HEK293T (cell line): ENCODE data around the gene ATG16L1.

Source experiments
- ARNT ChIP-seq: fragments of 450-650 bp; IDR thresholded peaks from 2 replicates; pipeline ENCODE4 v1.6.1; 2017; ENCODE audit warnings: mild to moderate bottlenecking
- BHLHE40 ChIP-seq: fragments of 450-650 bp; IDR thresholded peaks from 2 replicates; pipeline ENCODE4 v1.6.1; 2016; ENCODE audit warnings: mild to moderate bottlenecking, moderate library complexity, borderline replicate concordance
- CTBP1 ChIP-seq: fragments of 450-650 bp; IDR thresholded peaks from 2 replicates; pipeline ENCODE4 v1.6.1; 2016; ENCODE audit warnings: borderline replicate concordance
- FOXK2 ChIP-seq: fragments of 450-650 bp; IDR thresholded peaks from 2 replicates; pipeline ENCODE4 v1.6.1; 2016; ENCODE audit warnings: mild to moderate bottlenecking
- FOXM1 ChIP-seq: fragments of 450-650 bp; IDR thresholded peaks from 2 replicates; pipeline ENCODE4 v1.6.1; 2017; ENCODE audit warnings: mild to moderate bottlenecking, borderline replicate concordance
- HDGF ChIP-seq: fragments of 450-650 bp; IDR thresholded peaks from 2 replicates; pipeline ENCODE4 v1.6.1; 2017; ENCODE audit warnings: antibody characterized with exemption, borderline replicate concordance
- L3MBTL2 ChIP-seq: fragments of 450-650 bp; conservative IDR thresholded peaks from 2 replicates; pipeline ENCODE4 v1.6.1; 2016; ENCODE audit warnings: mild to moderate bottlenecking
- SUZ12 ChIP-seq: fragments of 450-650 bp; IDR thresholded peaks from 2 replicates; pipeline ENCODE4 v1.6.1; 2016; ENCODE audit warnings: mild to moderate bottlenecking
- TARDBP ChIP-seq: fragments of 450-650 bp; IDR thresholded peaks from 2 replicates; pipeline ENCODE4 v1.6.1; 2016
- ZNF384 ChIP-seq: fragments of 450-650 bp; IDR thresholded peaks from 2 replicates; pipeline ENCODE4 v1.6.1; 2016
- TF ChIP-seq, protein P1 (sequence below): fragments of 450-650 bp; IDR thresholded peaks from 2 replicates; pipeline ENCODE4 v1.6.1; 2016

DNA sequence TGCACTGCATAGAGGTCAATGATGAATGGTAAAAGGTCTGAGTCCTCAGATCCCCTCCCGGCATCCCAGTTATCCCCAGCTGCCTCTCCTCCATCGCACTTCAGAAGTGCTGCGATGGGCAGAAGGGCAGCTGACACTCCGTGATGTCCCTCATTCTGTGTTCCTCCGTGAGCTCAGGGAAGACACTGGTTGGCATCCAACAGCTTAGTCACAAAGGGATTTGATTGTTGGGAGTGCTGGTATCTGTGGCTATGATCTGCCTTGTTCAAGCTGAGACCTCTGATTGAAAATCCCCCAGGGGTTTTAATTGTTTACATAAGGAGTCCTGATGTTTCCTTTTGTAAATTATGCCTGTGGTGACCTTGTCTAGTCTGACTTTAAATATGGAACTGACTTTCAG lies 37.2 kb downstream of the ATG16L1 start:
- no peak for TF ChIP-seq BHLHE40
- TF ChIP-seq HDGF = no peak
- no peak for TF ChIP-seq ARNT
- TF ChIP-seq FOXM1 = no peak
- TF ChIP-seq FOXK2 = no peak
- no peak for TF ChIP-seq L3MBTL2
- no peak for TF ChIP-seq CTBP1
- TF ChIP-seq ZNF384 = no peak
- TF ChIP-seq TARDBP = no peak
- TF ChIP-seq SUZ12 = no peak
- TF ChIP-seq, protein P1, sequence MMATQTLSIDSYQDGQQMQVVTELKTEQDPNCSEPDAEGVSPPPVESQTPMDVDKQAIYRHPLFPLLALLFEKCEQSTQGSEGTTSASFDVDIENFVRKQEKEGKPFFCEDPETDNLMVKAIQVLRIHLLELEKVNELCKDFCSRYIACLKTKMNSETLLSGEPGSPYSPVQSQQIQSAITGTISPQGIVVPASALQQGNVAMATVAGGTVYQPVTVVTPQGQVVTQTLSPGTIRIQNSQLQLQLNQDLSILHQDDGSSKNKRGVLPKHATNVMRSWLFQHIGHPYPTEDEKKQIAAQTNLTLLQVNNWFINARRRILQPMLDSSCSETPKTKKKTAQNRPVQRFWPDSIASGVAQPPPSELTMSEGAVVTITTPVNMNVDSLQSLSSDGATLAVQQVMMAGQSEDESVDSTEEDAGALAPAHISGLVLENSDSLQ = no peak
